SU-DHL-6 (cell line): ENCODE measurements around the gene MAGEA12.
"Not testable (repeated sequence)": the region's sequence is repeated elsewhere in the genome, so short reads cannot be mapped to it uniquely, and the experiment has no call there.

ENCODE experiments used
- H2AFZ ChIP-seq: fragments of 200-600 bp; sonication (generic); 2 replicates; pipeline ENCODE4 v1.6.1; 2014; ENCODE audit warnings: low read depth, mild to moderate bottlenecking, moderate library complexity, mixed read lengths, antibody characterized with exemption, low read length; ENCODE audit not compliant: severe bottlenecking
- H3F3A ChIP-seq: fragments of 200-600 bp; shearing (Covaris generic); 2 replicates; pipeline ENCODE4 v1.6.0; 2016; ENCODE audit warnings: antibody characterized with exemption, mild to moderate bottlenecking; ENCODE audit not compliant: insufficient read depth
- H3K27ac ChIP-seq: fragments of 200-600 bp; sonication (generic); 2 replicates; pipeline ENCODE4 v1.5.1; 2016; ENCODE audit warnings: low read depth, mild to moderate bottlenecking, low read length, moderate library complexity, mixed read lengths
- H3K27me3 ChIP-seq: fragments of 200-600 bp; sonication (generic), shearing (Covaris generic); 2 replicates; pipeline ENCODE4 v1.6.0; 2014; ENCODE audit warnings: mild to moderate bottlenecking, low read length
- H3K36me3 ChIP-seq: fragments of 200-600 bp; sonication (generic); 2 replicates; pipeline ENCODE4 v1.6.1; 2014; ENCODE audit warnings: mild to moderate bottlenecking, low read length, mixed read lengths
- H3K4me2 ChIP-seq: fragments of 300-600, 200-600 bp; shearing (Covaris generic), sonication (generic); 2 replicates; pipeline ENCODE4 v1.6.0; 2014; ENCODE audit warnings: low read length, low read depth, mild to moderate bottlenecking; ENCODE audit not compliant: poor library complexity, severe bottlenecking
- H3K4me3 ChIP-seq: fragments of 200-600 bp; sonication (generic); 2 replicates; pipeline ENCODE4 v1.5.1; 2014; ENCODE audit warnings: antibody characterized with exemption, low read length, mild to moderate bottlenecking, mixed read lengths; ENCODE audit not compliant: insufficient read depth, poor library complexity, severe bottlenecking
- H3K79me2 ChIP-seq: fragments of 200-600 bp; sonication (generic); 2 replicates; pipeline ENCODE4 v1.6.1; 2014; ENCODE audit warnings: mild to moderate bottlenecking, low read length, moderate library complexity; ENCODE audit not compliant: insufficient read depth
- H3K9ac ChIP-seq: fragments of 200-600 bp; sonication (generic); 2 replicates; pipeline ENCODE4 v1.7.0; 2014; ENCODE audit warnings: mild to moderate bottlenecking, low read length
- H3K9me2 ChIP-seq: fragments of 200-600 bp; sonication (generic); replicated peaks from 2 replicates; pipeline ENCODE4 v1.6.1; 2014; ENCODE audit warnings: low read length; ENCODE audit not compliant: insufficient read depth
- H3K9me3 ChIP-seq: fragments of 200-600 bp; sonication (generic); 2 replicates; pipeline ENCODE4 v1.6.1; 2014; ENCODE audit warnings: low read length, mixed read lengths; ENCODE audit not compliant: insufficient read depth
- H4K20me1 ChIP-seq: fragments of 200-600 bp; sonication (generic); 2 replicates; pipeline ENCODE4 v1.6.1; 2014; ENCODE audit warnings: low read depth, mild to moderate bottlenecking, antibody characterized with exemption, low read length, moderate library complexity, mixed read lengths
- CTCF ChIP-seq: fragments of 200-600 bp; sonication (generic); IDR thresholded peaks from one replicate; pipeline ENCODE4 v1.5.1; 2017; ENCODE audit warnings: antibody characterized with exemption, mild to moderate bottlenecking, low read length, moderate library complexity; ENCODE audit not compliant: insufficient read depth, poor library complexity, severe bottlenecking
- EZH2phosphoT487 ChIP-seq: fragments of 200-600 bp; sonication (generic), shearing (Covaris generic); conservative IDR thresholded peaks from 2 replicates; pipeline ENCODE4 v1.6.1; 2018; ENCODE audit warnings: mild to moderate bottlenecking, antibody characterized with exemption, low read length, moderate library complexity, mixed read lengths

Gene MAGEA12

GRCh38 chrX:152735860-152736511, 2.4 kb downstream of the MAGEA12 start:
- H3K27ac ChIP-seq: no peak overlapping the region
- H3K4me2 ChIP-seq: no peak overlapping the region
- no peaks in the 10 kb centered on the region for H3K27me3 ChIP-seq
- H3K4me3 ChIP-seq: no peak overlapping the region
- no peak overlapping the region for H2AFZ ChIP-seq
- TF ChIP-seq CTCF (no peak), EZH2phosphoT487 (no peak)
- H3K36me3 ChIP-seq: no peaks in the 10 kb centered on the region
- H3K9me2 ChIP-seq: no peaks in the 10 kb centered on the region
- no peaks in the 10 kb centered on the region for H3K79me2 ChIP-seq
- no peaks in the 10 kb centered on the region for H3F3A ChIP-seq
- no peaks in the 10 kb centered on the region for H3K9me3 ChIP-seq
- H3K9ac ChIP-seq: no peak overlapping the region
- H4K20me1 ChIP-seq: no peaks in the 10 kb centered on the region

- H3F3A ChIP-seq, H3K9me3 ChIP-seq, H3K9ac ChIP-seq, H3K9me2 ChIP-seq, H4K20me1 ChIP-seq, H3K4me3 ChIP-seq, H3K27me3 ChIP-seq, H3K4me2 ChIP-seq, H3K79me2 ChIP-seq, H3K27ac ChIP-seq, H3K36me3 ChIP-seq, H2AFZ ChIP-seq: not testable (repeated sequence)
Observed at GRCh38 chrX:152736528-152736927, 3.0 kb downstream of the MAGEA12 start.

GRCh38 chrX:152738560-152738959, 5.0 kb downstream of the MAGEA12 start:
- Histone ChIP-seq H3K9me2 (no peaks in the 10 kb centered on the region), H3F3A (no peaks in the 10 kb centered on the region), H3K27me3 (no peaks in the 10 kb centered on the region), H3K79me2 (no peaks in the 10 kb centered on the region), H3K36me3 (no peaks in the 10 kb centered on the region), H3K4me3 (no peak overlapping the region), H3K4me2 (no peak overlapping the region), H4K20me1 (no peaks in the 10 kb centered on the region), H3K9ac (no peak overlapping the region), H3K9me3 (no peaks in the 10 kb centered on the region), H2AFZ (no peak overlapping the region), H3K27ac (no peak overlapping the region)
- TF ChIP-seq EZH2phosphoT487 (no peak), CTCF (no peak)

- not testable (repeated sequence) for H3K36me3 ChIP-seq, H3K27ac ChIP-seq, H3F3A ChIP-seq, H3K79me2 ChIP-seq, H2AFZ ChIP-seq, H3K27me3 ChIP-seq, H3K4me2 ChIP-seq, H3K9ac ChIP-seq, H3K4me3 ChIP-seq, H4K20me1 ChIP-seq, H3K9me2 ChIP-seq, H3K9me3 ChIP-seq
Observed at GRCh38 chrX:152753686-152754650, 20.4 kb downstream of the MAGEA12 start, which contains the start of gene MAGEA2. TSS of gene MAGEA2 (minus strand) at chrX:152753842. CDS start at chrX:152751363, 2,479 bp downstream.

GRCh38 chrX:152754871-152755270, 21.3 kb downstream of the MAGEA12 start:
- H3K4me2 ChIP-seq, H3K9me3 ChIP-seq: not testable (repeated sequence)

GRCh38 chrX:152758918-152759317, 25.4 kb downstream of the MAGEA12 start, which contains the start of gene CSAG3:
TSS of gene CSAG3 (plus strand) at chrX:152759218.
- not testable (repeated sequence) for H3K9me2 ChIP-seq, H3K27me3 ChIP-seq, H3K9me3 ChIP-seq, H3K27ac ChIP-seq, H3F3A ChIP-seq, H4K20me1 ChIP-seq, H3K79me2 ChIP-seq, H3K4me2 ChIP-seq, H3K9ac ChIP-seq, H3K36me3 ChIP-seq, H3K4me3 ChIP-seq, H2AFZ ChIP-seq

More at GRCh38 chrX:152754871-152755270, 21.3 kb downstream of the MAGEA12 start:
- not testable (repeated sequence) for H2AFZ ChIP-seq, H3K36me3 ChIP-seq, H3F3A ChIP-seq, H3K27me3 ChIP-seq, H4K20me1 ChIP-seq, H3K79me2 ChIP-seq, H3K27ac ChIP-seq, H3K9me2 ChIP-seq, H3K9ac ChIP-seq, H3K4me3 ChIP-seq
